ENCODE measurements around the gene NUDT8.
"Not testable (repeated sequence)": the region's sequence is repeated elsewhere in the genome, so short reads cannot be mapped to it uniquely, and the experiment has no call there.

The NUDT8 gene

DNA sequence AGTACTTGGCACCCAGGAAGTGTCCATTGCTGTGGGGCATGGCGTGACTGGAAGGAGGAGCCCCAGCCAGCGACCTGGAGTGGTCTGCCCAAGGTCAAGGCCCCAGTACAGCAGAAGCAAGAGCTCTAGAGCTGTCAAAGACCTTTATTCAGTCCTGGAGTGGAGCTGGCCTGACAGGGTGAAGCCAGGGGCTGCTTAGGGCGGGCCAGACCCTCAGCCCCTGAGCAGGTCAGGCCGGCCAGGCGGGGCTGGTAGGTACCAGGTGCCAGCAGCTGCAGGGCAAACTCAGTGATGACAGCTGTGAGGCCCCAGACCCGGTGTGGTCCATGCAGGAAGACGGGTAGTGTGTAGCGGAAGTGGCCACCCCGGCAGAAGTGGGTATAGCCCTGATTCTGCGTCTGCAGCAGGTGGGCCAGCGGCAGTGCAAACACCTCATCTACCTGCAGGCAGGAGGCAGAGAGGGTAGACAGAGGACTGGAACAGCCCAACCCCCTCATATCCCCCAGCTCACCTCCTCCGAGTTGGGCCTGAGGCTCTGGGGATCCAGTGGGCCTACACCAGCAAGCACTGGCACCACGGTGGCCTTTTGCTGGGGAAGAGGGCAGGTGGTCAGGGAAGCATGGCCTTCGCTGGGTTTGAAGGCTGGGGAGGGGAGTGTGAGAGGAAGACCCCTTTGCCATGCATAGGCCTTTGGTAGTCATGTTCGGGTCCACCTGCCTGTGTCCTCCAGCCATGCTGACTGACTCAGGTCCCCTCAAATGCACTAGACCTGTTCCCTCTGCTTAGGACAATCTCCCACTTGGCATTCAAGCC lies 1.7 kb downstream of the NUDT8 start:
- no peak for DNase-seq (ENCODE audit: low spot score)

DNA sequence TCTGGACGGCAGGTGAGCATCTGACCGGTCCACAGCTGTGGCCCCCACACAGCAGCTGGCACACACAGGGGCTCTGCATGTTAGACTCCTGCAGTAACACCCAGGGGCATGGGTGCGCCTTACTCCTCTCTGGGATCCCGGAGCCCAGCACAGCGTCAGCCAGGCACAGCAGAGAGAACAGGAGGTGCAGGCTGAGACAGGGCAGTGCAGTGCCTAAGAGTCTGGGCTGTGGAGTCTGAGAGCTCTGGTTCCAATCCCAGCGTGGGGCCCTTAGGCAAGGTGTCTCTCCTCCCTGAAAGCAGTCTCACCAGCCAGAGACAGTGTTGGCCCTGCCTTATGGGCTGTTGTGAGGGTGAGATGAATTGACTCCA lies 2.3 kb downstream of the NUDT8 start:
- no peak for DNase-seq (ENCODE audit: low spot score)

DNA sequence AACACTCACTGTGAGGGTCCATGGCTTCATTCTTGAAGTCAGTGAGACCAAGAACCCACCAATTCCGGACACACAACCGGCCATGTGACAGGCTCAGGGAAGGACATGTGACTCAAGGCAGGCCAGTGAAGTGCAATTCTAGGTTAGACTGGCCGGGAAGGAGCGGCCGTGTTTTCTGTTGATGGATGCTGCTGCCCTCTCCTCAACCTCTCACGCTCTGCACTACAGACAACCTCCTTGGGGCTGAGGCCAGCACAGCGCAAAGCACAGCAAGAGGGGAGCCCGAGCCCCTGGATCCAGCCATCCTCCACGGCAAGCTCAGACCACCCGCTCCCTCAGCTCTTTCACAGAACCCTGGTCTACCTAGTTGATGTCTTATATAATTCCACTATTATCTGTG lies 2.8 kb downstream of the NUDT8 start:
- DNase-seq (ENCODE audit: low spot score) = no peak

- not testable (repeated sequence) for DNase-seq (ENCODE audit: low spot score)
Measured at GRCh38 chr11:67626131-67626833, 3.5 kb downstream of the NUDT8 start.

DNA sequence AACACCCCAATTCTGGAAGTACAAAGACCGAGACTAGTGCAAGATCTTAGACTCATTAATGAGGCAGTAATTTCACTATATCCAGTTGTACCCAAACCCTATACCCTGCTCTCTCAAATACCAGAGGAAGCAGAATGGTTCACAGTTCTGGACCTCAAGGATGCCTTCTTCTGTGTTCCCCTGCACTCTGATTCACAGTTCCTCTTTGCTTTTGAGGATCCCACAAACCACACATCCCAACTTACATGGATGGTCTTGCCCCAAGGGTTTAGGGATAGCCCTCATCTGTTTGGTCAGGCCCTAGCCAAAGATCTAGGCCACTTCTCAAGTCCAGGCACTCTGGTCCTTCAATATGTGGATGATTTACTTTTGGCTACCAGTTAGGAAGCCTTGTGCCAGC lies 5.9 kb downstream of the NUDT8 start:
- not testable (repeated sequence) for DNase-seq (ENCODE audit: low spot score)

GRCh38 chr11:67622905-67623304 lies 6.8 kb downstream of the NUDT8 start:
- DNase-seq (ENCODE audit: low spot score) = not testable (repeated sequence)

DNA sequence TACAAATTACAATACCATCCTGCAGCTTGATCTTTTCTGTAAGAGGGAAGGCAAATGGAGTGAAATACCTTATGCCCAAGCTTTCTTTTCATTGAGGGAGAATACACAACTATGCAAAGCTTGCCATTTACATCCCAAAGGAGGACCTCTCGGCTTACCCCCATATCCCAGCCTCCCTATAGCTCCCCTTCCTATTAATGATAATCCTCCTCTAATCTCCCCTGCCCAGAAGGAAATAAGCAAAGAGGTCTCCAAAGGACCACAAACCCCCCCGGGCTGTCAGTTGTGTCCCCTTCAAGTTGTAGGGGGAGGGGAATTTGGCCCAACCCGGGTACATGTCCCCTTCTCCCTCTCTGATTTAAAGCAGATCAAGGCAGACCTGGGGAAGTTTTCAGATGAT lies 7.8 kb downstream of the NUDT8 start:
- DNase-seq (ENCODE audit: low spot score) = not testable (repeated sequence)

GRCh38 chr11:67620621-67621020 lies 9.1 kb downstream of the NUDT8 start:
- not testable (repeated sequence) for DNase-seq (ENCODE audit: low spot score)

DNA sequence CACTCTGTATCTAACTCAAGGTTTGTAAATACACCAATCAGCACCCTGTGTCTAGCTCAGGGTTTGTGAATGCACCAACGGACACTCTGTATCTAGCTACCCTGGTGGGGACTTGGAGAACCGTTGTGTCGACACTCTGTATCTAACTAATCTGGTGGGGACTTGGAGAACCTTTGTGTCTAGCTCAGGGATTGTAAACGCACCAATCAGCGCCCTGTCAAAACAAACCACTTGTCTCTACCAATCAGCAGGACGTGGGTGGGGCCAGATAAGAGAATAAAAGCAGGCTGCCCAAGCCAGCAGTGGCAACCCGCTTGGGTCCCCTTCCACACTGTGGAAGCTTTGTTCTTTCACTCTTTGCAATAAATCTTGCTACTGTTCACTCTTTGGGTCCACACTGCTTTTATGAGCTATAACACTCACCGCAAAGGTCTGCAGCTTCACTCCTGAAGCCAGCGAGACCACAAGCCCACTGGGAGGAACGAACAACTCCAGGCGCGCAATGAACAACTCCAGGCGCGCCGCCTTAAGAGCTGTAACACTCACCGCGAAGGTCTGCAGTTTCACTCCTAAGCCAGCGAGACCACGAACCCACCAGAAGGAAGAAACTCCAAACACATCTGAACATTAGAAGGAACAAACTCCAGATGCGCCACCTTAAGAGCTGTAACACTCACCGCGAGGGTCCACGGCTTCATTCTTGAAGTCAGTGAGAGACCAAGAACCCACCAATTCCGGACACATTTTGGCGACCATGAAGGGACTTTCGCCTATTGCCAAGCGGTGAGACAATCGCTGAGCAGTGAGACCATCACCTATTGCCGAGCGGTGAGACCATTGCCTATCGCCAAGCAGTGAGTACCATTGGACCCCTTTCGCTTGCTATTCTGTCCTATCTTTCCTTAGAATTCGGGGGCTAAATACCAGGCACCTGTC lies 9.8 kb downstream of the NUDT8 start:
- DNase-seq (ENCODE audit: low spot score) = not testable (repeated sequence)

- not testable (repeated sequence) for DNase-seq (ENCODE audit: low spot score)
Measured at GRCh38 chr11:67618901-67619659, 10.7 kb downstream of the NUDT8 start.

DNA sequence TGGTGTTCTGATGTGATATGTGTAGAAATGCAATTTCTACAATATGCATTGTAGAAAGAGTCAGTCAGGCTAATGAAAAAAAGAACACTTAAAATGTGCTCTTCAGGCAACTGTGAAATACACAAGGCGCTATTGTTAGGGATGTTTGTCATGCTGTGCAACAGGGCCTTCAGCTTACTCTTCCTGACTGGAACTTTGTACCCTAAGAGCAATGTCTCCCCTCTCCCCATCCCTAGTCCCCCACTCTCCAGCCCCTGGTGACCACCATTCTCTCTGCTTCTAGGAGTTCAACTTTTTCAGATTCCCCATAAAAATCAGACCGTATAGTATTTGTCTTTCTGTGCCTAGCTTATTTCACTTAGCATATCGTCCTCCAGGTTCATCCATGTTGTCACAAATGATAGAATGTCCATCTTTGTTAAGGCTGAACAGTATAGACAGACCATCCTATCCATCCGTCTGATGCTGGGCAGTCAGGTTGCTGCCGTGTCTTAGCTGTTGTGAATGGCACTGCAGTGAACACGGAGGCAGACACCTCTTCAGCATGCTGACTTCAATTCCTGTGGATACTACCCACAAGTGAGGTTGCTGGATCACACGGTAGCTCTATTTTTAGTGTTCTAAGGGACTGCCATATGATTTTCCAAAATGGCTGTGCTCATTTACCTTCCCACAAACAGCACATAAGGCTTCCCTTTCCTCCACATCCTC lies 12.3 kb downstream of the NUDT8 start:
- DNase-seq (ENCODE audit: low spot score) = no peak

DNA sequence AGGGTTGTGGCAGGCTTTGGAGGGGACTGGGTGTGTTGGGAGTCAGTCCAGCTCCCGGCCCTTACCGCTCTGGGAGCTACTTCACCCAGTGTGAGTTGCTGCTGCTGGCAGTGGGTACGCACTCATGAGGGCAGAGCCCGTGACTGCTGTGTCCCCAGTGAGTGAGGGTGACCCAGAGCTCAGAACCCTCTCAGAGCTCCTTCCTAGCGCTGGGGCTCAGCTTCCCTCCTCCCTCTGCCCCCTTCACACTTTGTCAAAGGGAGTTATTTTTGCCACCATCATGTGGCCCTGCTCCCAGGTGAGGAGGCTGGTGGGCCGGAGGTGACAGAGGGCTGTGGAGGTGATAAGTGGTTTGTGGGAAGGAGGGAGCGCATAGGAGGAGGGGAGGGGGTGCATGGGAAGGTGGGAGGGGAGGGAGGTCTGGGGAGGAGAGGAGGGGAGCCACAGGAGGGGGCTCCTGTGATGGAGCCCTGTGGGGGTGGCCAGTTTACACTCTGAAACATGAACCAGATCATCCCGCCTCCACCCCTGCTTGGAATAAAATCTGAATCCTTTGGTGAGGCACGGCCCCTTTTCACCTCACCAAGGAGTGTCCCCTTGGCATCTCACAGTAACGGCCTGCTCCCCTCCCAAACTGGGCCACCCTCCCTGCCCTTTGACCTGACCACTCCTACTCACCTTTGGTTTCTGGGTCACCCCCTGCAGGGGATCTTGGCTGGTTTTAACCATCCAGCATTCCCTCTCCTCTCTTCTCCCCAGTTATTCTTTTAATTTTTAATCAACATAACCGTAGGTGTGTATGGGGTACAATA lies 13.1 kb downstream of the NUDT8 start:
- DNase-seq (ENCODE audit: low spot score) = no peak

- DNase-seq (ENCODE audit: low spot score) = no peak
Measured at GRCh38 chr11:67615728-67616430, 13.9 kb downstream of the NUDT8 start.

DNA sequence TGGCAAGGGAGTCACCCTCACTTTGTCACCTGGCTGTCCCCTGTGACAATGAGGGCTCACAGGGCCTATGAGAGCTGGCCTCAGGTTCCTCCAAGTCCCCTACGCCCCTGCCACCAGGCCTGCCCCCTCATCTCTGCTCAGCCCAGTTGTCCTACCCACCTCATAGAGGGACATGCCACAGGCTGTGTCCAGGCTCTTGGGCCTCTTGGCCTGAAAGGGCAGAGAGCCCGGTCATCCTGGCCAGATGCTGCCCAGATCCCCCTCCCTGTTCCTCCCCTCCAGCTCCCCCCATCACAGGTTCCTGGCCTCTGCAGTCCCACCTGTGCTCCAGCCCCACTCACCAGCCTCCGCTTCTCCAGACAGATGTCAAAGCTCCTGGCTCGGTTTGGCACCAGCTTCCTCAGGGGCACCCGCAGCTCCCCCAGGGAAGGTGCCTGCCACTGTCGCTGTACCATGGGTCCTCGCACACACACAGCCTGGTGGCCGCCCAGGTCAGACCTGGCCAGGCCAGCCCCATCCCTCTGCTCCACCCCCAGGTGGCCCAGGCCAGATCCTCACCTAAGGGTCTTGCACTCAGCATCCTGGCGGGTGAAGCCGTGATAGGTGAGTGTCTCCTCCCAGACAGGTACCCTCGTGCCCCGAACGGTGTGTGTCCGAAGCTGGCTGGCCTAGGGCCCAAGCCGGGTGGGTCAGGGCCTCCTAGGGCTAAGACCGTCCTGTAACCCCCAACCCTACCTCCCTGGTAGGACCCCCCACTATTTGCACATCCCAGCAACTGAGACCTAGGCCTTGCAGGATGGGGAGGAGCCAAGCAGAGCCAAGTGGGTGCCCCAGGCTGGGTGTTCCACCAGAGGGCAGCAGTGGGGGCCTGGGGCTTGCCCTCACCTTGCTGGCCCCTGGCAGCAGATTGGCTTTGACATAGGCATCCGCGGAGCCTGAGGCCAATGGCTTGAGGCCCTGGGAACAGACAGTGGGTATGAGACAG lies 14.7 kb downstream of the NUDT8 start:
- DNase-seq (ENCODE audit: low spot score) = no peak

DNA sequence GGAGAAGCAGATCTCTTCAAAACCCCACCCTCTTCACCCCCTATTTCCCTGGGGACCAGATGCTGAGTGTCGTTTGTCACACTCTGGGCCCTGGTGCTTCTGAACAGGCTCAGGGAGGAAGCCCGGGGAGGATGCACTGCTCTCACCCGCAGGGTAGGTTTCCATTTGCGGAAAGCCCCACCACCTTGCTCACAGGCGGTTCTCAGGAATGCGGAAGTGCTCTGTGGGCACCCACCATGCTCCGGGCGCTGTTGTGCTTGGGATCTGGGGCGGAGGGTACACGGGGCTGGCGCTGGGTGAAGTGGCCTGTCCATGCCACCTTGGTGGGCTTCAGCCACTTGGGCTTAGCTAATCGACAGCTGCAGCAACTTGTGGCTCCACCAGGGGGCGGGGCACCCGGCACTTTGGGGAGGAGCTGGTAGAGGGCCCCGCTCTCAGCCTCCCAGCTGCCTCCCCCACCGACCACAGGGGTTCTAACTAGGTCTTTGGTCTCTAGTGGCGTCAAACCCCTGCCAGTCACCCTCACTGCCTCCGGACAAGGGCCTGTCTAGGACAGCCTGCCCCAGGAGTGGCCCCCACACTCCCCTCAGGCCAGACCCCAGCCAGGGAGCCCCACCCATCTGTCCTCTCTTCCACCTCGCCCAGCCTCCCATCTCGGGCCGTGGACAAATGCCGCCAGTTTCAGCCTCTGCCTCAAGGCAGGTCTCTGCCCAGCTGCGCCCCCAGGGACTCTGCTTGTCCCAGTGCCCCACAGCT lies 15.6 kb downstream of the NUDT8 start:
- DNase-seq (ENCODE audit: low spot score) = peak; percentile 22

DNA sequence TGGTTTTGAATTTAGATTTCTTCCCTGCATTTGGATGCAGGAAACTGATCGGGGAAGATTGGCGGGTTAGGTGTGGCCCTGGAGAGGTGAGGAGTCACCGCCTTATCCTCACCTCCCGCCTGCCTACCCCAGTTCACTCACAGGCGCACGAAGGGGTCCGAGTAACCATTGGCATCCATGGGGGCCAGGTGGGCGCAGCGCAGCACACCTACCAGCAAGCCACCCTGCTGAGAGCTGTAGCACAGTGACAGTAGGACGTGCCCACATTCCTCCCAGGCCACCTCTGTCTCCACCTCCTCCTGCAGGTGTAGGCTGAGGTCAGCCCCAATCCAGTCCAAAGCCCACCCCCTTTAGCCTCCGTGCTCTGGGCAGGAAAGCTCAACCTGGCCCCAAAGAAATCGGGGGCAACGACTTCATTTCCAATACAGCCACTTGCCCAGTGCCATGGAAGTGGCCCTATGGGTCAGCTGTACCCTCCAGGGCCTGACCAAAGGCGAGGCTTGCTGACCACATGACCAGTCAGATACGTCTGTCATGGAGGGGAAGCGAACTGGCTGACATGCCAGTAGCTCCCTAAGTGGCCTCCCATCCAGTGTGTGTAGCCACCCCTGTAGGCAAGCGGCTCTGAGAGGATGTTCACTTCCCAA lies 16.3 kb downstream of the NUDT8 start:
- no peak for DNase-seq (ENCODE audit: low spot score)

DNA sequence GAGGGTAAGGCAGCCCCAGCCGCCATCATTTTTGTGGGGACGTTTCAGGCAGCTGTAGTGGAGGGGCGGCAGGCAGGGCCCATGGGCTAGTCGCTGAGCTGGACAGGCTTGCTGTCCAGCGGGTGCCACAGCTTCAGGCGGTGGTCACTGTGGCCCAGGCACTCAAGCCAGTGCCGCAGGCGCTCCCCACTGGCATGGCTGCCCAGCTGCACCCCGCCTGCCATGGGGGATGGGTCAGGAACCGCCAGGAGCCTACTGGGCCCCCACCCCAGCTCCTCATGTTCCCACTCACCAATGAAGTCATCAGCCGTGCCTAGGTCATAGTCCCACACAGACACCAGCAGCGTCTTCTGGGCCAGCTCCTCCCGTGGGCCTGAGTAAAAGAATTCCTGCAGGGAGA lies 17.0 kb downstream of the NUDT8 start:
- no peak for DNase-seq (ENCODE audit: low spot score)

Measured in LoVo (cell line).